H1 (cell line): ENCODE measurements around the gene NEU3. TPM values are rescaled to one million over a fixed set of nuclear protein-coding genes. Genes with fewer than 3 reads are reported as not detected.

ENCODE experiments used
- ATF3 ChIP-seq: IDR thresholded peaks from 2 replicates; pipeline ENCODE4 v1.6.1; 2011; ENCODE audit warnings: low read depth, mild to moderate bottlenecking, low read length; ENCODE audit not compliant: insufficient read depth
- CBX8 ChIP-seq: fragments of 300-800, 300-1000 bp; sonication (generic); IDR thresholded peaks from 2 replicates; pipeline ENCODE4 v1.7.1; 2016; ENCODE audit warnings: low read depth, low read length, borderline replicate concordance
- CHD2 ChIP-seq: IDR thresholded peaks from 2 replicates; pipeline ENCODE4 v1.6.1; 2012; ENCODE audit warnings: low read length, improper control_type of control experiment
- CHD7 ChIP-seq: fragments of 300-600 bp; sonication (generic); IDR thresholded peaks from 2 replicates; pipeline ENCODE4 v1.7.1; 2012; ENCODE audit warnings: low read length, moderate library complexity, mild to moderate bottlenecking, inconsistent platforms; ENCODE audit not compliant: insufficient replicate concordance
- EZH2 ChIP-seq: fragments of 200-600 bp; sonication (generic); IDR thresholded peaks from 2 replicates; pipeline ENCODE4 v1.7.1; 2012; ENCODE audit warnings: low read depth, mild to moderate bottlenecking, moderate library complexity, low read length, inconsistent platforms; ENCODE audit not compliant: severe bottlenecking
- HDAC2 ChIP-seq, 2 experiments: fragments of 300-600 bp in 1 of 2; sonication (generic) in 1 of 2; IDR thresholded peaks; 2 replicates each; pipeline ENCODE4 v1.6.1; 2011 to 2012; ENCODE audit warnings: low read depth in 2 of 2, low read length in 2 of 2, mild to moderate bottlenecking in 2 of 2, moderate library complexity in 2 of 2, borderline replicate concordance in 1 of 2, inconsistent platforms in 1 of 2
- JUN ChIP-seq: IDR thresholded peaks from 2 replicates; pipeline ENCODE4 v1.6.1; 2011; ENCODE audit warnings: low read depth, mild to moderate bottlenecking, improper control_type of control experiment, low read length
- MAFK ChIP-seq: IDR thresholded peaks from 2 replicates; pipeline ENCODE4 v1.6.1; 2012; ENCODE audit warnings: low read depth, mild to moderate bottlenecking, improper control_type of control experiment, low read length
- PHF8 ChIP-seq: fragments of 200-600 bp; sonication (generic); conservative IDR thresholded peaks from 2 replicates; pipeline ENCODE4 v1.7.1; 2012; ENCODE audit warnings: low read depth, mild to moderate bottlenecking, inconsistent platforms, low read length, moderate library complexity
- SP1 ChIP-seq: IDR thresholded peaks from 2 replicates; pipeline ENCODE4 v1.6.1; 2011; ENCODE audit warnings: low read depth, low read length
- YY1 ChIP-seq: IDR thresholded peaks from 2 replicates; pipeline ENCODE4 v1.6.1; 2011; ENCODE audit warnings: low read depth, mild to moderate bottlenecking, low read length
- polyA plus RNA-seq, 7 experiments: library from polyadenylated mRNA; depleted of rRNA in 3 of 7; stranded (reverse) in 5 of 7; unstranded in 2 of 7; fragments of >200 nt in 5 of 7; fragments of 200-250 nt in 2 of 7; gene quantifications; 1 replicate in 5 of 7; 2 replicates in 1 of 7; 4 replicates in 1 of 7; pipeline versions ENCODE4 v1.2.1 to v1.2.3, GENCODE V29; 2011 to 2013; ENCODE audit warnings: missing spikeins in 2 of 7, mixed read lengths in 2 of 7
- total RNA-seq: library from RNA; stranded (reverse); fragmentation: NEBNext Ultra II Directional; extraction: Animal tissue kit (Norgen Biotek cat#: 25700); gene quantifications from 2 replicates; pipeline ENCODE4 v1.2.1, GENCODE V29; 2021

The NEU3 gene
- total and polyA plus RNA-seq, 2 of the 8 experiments (the other 6 are each of a cell fraction or from before 2014, with no cell fraction given): 8.9 to 15.6 TPM

GRCh38 chr11:75051043-75051442 is 62.3 kb downstream of the NEU3 start (continued):
- TF ChIP-seq CHD7: no peak
- no peak for TF ChIP-seq PHF8
- TF ChIP-seq EZH2: no peak
- no peak for TF ChIP-seq CBX8
- TF ChIP-seq YY1: no peak
- no peak for TF ChIP-seq MAFK
- TF ChIP-seq SP1: no peak
- no peak for TF ChIP-seq ATF3
- TF ChIP-seq HDAC2 (IDR thresholded peaks at IDR 0.05; ENCODE audit: borderline replicate concordance in 1 of 2, low read depth in 2 of 2, low read length in 2 of 2): no peak
- no peak for TF ChIP-seq JUN
- no peak for TF ChIP-seq CHD2
